SK-N-SH treated with all-trans-retinoic acid at 6 μM for 48 hours (cell line): ENCODE results near the gene THRAP3.

Source experiments
- ATAC-seq: fragments of 200-7000 bp; cut with Tn5 transposase; 3 replicates; pipeline ENCODE4 v1.9.1; 2020; ENCODE audit warnings: mild to moderate bottlenecking, moderate library complexity
- ARNTL ChIP-seq: fragments of 450-650 bp; formaldehyde crosslinking; IDR thresholded peaks from 2 replicates; pipeline ENCODE4 v1.5.0; 2020; ENCODE audit warnings: low read depth, mild to moderate bottlenecking, moderate library complexity, borderline replicate concordance
- BACH2 ChIP-seq: fragments of 250-450 bp; sonication (Bioruptor Pico); IDR thresholded peaks from 2 replicates; pipeline ENCODE4 v1.9.0; 2021; ENCODE audit warnings: mild to moderate bottlenecking, borderline replicate concordance
- CSDC2 ChIP-seq: fragments of 250-450 bp; sonication (Bioruptor Pico); IDR thresholded peaks from 2 replicates; pipeline ENCODE4 v1.5.0; 2020; ENCODE audit warnings: mild to moderate bottlenecking, moderate library complexity
- ESRRG ChIP-seq: fragments of 250-450 bp; sonication (Bioruptor Pico); IDR thresholded peaks from 2 replicates; pipeline ENCODE4 v1.6.1; 2021; ENCODE audit warnings: mild to moderate bottlenecking
- GLIS3 ChIP-seq: fragments of 250-450 bp; sonication (Bioruptor Pico); IDR thresholded peaks from 2 replicates; pipeline ENCODE4 v1.5.0; 2020; ENCODE audit warnings: mild to moderate bottlenecking, moderate library complexity
- ISL1 ChIP-seq: fragments of 250-450 bp; sonication (Bioruptor Pico); IDR thresholded peaks from 2 replicates; pipeline ENCODE4 v2.1.2; 2022; ENCODE audit warnings: mild to moderate bottlenecking, moderate library complexity
- OSR1 ChIP-seq: fragments of 250-450 bp; sonication (Bioruptor Pico); IDR thresholded peaks from 2 replicates; pipeline ENCODE4 v1.8.0; 2022; ENCODE audit warnings: moderate library complexity, mild to moderate bottlenecking, inconsistent platforms
- PPARA ChIP-seq: fragments of 250-450 bp; sonication (Bioruptor Pico); IDR thresholded peaks from 2 replicates; pipeline ENCODE4 v1.5.0; 2020; ENCODE audit warnings: mild to moderate bottlenecking, borderline replicate concordance
- RARB ChIP-seq: fragments of 250-450 bp; sonication (Bioruptor Pico); IDR thresholded peaks from 2 replicates; pipeline ENCODE4 v1.8.0; 2021; ENCODE audit warnings: mild to moderate bottlenecking, moderate library complexity
- SNAI2 ChIP-seq: fragments of 250-450 bp; sonication (Bioruptor Pico); IDR thresholded peaks from 2 replicates; pipeline ENCODE4 v1.5.0; 2020; ENCODE audit warnings: mild to moderate bottlenecking, moderate library complexity
- TCF4 ChIP-seq: fragments of 250-450 bp; sonication (Bioruptor Pico); IDR thresholded peaks from 2 replicates; pipeline ENCODE4 v1.8.0; 2021; ENCODE audit warnings: mild to moderate bottlenecking, moderate library complexity, borderline replicate concordance
- TOX ChIP-seq: fragments of 250-450 bp; sonication (Bioruptor Pico); IDR thresholded peaks from 2 replicates; pipeline ENCODE4 v1.8.0; 2021; ENCODE audit warnings: mild to moderate bottlenecking, moderate library complexity, borderline replicate concordance
- ZC3H10 ChIP-seq: fragments of 250-450 bp; sonication (Bioruptor Pico); IDR thresholded peaks from 2 replicates; pipeline ENCODE4 v1.5.1; 2021; ENCODE audit warnings: mild to moderate bottlenecking, moderate library complexity
- ZFP3 ChIP-seq: fragments of 250-450 bp; sonication (Bioruptor Pico); IDR thresholded peaks from 2 replicates; pipeline ENCODE4 v1.5.0; 2020; ENCODE audit warnings: mild to moderate bottlenecking, moderate library complexity
- ZFP30 ChIP-seq: fragments of 450-650 bp; formaldehyde crosslinking; IDR thresholded peaks from 2 replicates; pipeline ENCODE4 v1.5.0; 2022; ENCODE audit warnings: mild to moderate bottlenecking, moderate library complexity
- ZNF565 ChIP-seq: fragments of 450-650 bp; formaldehyde crosslinking; conservative IDR thresholded peaks from 2 replicates; pipeline ENCODE4 v1.5.0; 2020; ENCODE audit warnings: low read depth, mild to moderate bottlenecking, moderate library complexity
- ZNF70 ChIP-seq: fragments of 450-650 bp; formaldehyde crosslinking; IDR thresholded peaks from 2 replicates; pipeline ENCODE4 v1.5.0; 2020; ENCODE audit warnings: mild to moderate bottlenecking, moderate library complexity
- ZNF8 ChIP-seq: fragments of 450-650 bp; formaldehyde crosslinking; IDR thresholded peaks from 2 replicates; pipeline ENCODE4 v1.5.0; 2020; ENCODE audit warnings: mild to moderate bottlenecking, moderate library complexity
- TF ChIP-seq, protein P1 (sequence below): fragments of 250-450 bp; sonication (Bioruptor Pico); IDR thresholded peaks from 2 replicates; pipeline ENCODE4 v1.8.0; 2020; ENCODE audit warnings: mild to moderate bottlenecking, moderate library complexity, borderline replicate concordance
- TF ChIP-seq, protein P2 (sequence below): fragments of 250-450 bp; sonication (Bioruptor Pico); IDR thresholded peaks from 2 replicates; pipeline ENCODE4 v1.5.1; 2020; ENCODE audit warnings: low read depth, mild to moderate bottlenecking, moderate library complexity
- TF ChIP-seq, protein P3 (sequence below): fragments of 250-450 bp; sonication (Bioruptor Pico); IDR thresholded peaks from 2 replicates; pipeline ENCODE4 v1.8.0; 2021; ENCODE audit warnings: low read depth, mild to moderate bottlenecking, moderate library complexity, borderline replicate concordance
- TF ChIP-seq, protein P4 (sequence below): fragments of 250-450 bp; sonication (Bioruptor Pico); IDR thresholded peaks from 2 replicates; pipeline ENCODE4 v1.5.1; 2021; ENCODE audit warnings: mild to moderate bottlenecking, moderate library complexity
- TF ChIP-seq, protein P5 (sequence below): fragments of 250-450 bp; sonication (Bioruptor Pico); IDR thresholded peaks from 2 replicates; pipeline ENCODE4 v1.5.0; 2020; ENCODE audit warnings: mild to moderate bottlenecking, moderate library complexity

The THRAP3 gene

DNA sequence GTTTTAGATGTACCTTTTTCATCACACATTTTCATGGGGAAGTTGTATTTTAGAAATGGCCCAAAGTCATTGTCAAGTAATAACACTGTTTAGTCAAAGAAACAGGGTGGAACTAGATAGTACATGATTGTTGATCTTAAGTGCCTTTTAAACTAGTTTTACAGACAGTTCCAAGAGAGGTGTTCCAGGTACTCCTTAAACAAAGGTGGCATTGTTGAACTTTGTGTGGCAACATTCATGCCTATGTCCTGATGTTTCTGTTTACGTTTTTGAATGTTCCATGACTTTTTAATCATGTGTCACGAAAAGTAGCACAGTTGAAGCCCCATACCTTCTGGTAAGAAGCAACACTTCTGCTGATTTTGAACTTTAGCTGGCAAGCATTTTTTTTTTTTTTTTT, 72.8 kb downstream of the THRAP3 start (continued):
- TF ChIP-seq, protein P1, sequence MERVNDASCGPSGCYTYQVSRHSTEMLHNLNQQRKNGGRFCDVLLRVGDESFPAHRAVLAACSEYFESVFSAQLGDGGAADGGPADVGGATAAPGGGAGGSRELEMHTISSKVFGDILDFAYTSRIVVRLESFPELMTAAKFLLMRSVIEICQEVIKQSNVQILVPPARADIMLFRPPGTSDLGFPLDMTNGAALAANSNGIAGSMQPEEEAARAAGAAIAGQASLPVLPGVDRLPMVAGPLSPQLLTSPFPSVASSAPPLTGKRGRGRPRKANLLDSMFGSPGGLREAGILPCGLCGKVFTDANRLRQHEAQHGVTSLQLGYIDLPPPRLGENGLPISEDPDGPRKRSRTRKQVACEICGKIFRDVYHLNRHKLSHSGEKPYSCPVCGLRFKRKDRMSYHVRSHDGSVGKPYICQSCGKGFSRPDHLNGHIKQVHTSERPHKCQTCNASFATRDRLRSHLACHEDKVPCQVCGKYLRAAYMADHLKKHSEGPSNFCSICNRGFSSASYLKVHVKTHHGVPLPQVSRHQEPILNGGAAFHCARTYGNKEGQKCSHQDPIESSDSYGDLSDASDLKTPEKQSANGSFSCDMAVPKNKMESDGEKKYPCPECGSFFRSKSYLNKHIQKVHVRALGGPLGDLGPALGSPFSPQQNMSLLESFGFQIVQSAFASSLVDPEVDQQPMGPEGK (CRISPR knock-in tag), result no peak
- TF ChIP-seq RARB (CRISPR knock-in tag) (no peak), SNAI2 (CRISPR knock-in tag) (no peak), TOX (no peak), OSR1 (no peak), TCF4 (CRISPR knock-in tag) (no peak), ZNF70 (CRISPR knock-in tag) (no peak), ZFP30 (CRISPR knock-in tag) (no peak)

DNA sequence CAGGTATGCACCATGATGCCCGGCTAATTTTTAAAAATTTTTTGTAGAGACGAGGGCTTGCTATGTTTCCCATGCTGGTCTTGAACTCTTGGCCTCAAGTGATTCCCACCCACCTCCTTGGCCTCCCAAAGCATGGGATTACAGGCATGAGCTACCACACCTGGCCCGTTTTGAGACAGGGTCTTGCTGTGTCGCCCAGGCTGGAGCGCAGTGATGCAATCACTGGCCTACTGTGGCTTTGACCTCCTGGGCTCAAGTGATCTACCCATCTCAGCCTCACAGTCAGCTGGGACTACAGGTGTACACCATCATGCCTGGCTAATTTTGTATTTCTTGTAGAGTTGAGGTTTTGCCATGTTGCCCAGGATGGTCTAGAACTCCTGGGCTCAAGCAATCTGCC, 74.4 kb downstream of the THRAP3 start:
- no peak for TF ChIP-seq ZNF8 (CRISPR knock-in tag)
- no peak for TF ChIP-seq ZNF70 (CRISPR knock-in tag)
- TF ChIP-seq CSDC2 (CRISPR knock-in tag), result no peak
- no peak for TF ChIP-seq ISL1 (CRISPR knock-in tag)
- no peak for TF ChIP-seq GLIS3
- TF ChIP-seq ZNF565 (CRISPR knock-in tag), result no peak
- no peak for TF ChIP-seq ZFP3
- TF ChIP-seq TOX, result no peak
- TF ChIP-seq, all 23 proteins: peak for 0
- ATAC-seq, result no peak

DNA sequence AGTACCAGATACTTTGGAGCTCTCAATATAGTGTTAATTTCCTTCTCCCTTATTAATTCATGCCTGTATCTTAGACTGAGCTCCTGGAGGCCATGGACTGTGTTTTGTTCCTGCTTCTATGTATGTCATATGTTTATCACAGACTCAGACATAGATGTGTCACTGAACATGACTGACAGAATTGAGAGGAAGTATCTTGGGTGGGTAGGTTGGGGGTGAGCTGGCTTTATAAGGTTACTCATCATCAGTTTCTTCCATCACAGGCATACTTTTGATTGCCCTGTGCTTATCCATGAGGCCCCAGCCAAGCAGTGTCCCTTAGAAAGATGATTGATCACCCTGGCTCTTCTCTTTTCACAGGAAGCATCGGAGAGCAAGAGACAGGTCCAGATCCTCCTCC, 76.3 kb downstream of the THRAP3 start:
- no peak for TF ChIP-seq PPARA (CRISPR knock-in tag)
- no peak for TF ChIP-seq OSR1
- TF ChIP-seq ESRRG, result no peak
- TF ChIP-seq ARNTL, result no peak
- no peak for TF ChIP-seq ISL1 (CRISPR knock-in tag)
- no peak for TF ChIP-seq TOX
- TF ChIP-seq, protein P2, sequence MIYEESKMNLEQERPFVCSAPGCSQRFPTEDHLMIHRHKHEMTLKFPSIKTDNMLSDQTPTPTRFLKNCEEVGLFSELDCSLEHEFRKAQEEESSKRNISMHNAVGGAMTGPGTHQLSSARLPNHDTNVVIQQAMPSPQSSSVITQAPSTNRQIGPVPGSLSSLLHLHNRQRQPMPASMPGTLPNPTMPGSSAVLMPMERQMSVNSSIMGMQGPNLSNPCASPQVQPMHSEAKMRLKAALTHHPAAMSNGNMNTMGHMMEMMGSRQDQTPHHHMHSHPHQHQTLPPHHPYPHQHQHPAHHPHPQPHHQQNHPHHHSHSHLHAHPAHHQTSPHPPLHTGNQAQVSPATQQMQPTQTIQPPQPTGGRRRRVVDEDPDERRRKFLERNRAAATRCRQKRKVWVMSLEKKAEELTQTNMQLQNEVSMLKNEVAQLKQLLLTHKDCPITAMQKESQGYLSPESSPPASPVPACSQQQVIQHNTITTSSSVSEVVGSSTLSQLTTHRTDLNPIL, result no peak
- TF ChIP-seq CSDC2 (CRISPR knock-in tag), result no peak
- TF ChIP-seq BACH2 (CRISPR knock-in tag), result no peak
- no peak for TF ChIP-seq ZNF70 (CRISPR knock-in tag)
- TF ChIP-seq, protein P3, sequence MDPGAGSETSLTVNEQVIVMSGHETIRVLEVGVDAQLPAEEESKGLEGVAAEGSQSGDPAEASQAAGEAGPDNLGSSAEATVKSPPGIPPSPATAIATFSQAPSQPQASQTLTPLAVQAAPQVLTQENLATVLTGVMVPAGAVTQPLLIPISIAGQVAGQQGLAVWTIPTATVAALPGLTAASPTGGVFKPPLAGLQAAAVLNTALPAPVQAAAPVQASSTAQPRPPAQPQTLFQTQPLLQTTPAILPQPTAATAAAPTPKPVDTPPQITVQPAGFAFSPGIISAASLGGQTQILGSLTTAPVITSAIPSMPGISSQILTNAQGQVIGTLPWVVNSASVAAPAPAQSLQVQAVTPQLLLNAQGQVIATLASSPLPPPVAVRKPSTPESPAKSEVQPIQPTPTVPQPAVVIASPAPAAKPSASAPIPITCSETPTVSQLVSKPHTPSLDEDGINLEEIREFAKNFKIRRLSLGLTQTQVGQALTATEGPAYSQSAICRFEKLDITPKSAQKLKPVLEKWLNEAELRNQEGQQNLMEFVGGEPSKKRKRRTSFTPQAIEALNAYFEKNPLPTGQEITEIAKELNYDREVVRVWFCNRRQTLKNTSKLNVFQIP (CRISPR knock-in tag), result no peak
- no peak for TF ChIP-seq RARB (CRISPR knock-in tag)
- no peak for TF ChIP-seq ZFP3
- TF ChIP-seq, protein P4, sequence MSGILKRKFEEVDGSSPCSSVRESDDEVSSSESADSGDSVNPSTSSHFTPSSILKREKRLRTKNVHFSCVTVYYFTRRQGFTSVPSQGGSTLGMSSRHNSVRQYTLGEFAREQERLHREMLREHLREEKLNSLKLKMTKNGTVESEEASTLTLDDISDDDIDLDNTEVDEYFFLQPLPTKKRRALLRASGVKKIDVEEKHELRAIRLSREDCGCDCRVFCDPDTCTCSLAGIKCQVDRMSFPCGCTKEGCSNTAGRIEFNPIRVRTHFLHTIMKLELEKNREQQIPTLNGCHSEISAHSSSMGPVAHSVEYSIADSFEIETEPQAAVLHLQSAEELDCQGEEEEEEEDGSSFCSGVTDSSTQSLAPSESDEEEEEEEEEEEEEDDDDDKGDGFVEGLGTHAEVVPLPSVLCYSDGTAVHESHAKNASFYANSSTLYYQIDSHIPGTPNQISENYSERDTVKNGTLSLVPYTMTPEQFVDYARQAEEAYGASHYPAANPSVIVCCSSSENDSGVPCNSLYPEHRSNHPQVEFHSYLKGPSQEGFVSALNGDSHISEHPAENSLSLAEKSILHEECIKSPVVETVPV (CRISPR knock-in tag), result no peak
- TF ChIP-seq ZC3H10 (CRISPR knock-in tag), result no peak
- TF ChIP-seq, protein P1 (CRISPR knock-in tag), result no peak
- TF ChIP-seq, protein P5, sequence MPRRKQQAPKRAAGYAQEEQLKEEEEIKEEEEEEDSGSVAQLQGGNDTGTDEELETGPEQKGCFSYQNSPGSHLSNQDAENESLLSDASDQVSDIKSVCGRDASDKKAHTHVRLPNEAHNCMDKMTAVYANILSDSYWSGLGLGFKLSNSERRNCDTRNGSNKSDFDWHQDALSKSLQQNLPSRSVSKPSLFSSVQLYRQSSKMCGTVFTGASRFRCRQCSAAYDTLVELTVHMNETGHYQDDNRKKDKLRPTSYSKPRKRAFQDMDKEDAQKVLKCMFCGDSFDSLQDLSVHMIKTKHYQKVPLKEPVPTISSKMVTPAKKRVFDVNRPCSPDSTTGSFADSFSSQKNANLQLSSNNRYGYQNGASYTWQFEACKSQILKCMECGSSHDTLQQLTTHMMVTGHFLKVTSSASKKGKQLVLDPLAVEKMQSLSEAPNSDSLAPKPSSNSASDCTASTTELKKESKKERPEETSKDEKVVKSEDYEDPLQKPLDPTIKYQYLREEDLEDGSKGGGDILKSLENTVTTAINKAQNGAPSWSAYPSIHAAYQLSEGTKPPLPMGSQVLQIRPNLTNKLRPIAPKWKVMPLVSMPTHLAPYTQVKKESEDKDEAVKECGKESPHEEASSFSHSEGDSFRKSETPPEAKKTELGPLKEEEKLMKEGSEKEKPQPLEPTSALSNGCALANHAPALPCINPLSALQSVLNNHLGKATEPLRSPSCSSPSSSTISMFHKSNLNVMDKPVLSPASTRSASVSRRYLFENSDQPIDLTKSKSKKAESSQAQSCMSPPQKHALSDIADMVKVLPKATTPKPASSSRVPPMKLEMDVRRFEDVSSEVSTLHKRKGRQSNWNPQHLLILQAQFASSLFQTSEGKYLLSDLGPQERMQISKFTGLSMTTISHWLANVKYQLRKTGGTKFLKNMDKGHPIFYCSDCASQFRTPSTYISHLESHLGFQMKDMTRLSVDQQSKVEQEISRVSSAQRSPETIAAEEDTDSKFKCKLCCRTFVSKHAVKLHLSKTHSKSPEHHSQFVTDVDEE (CRISPR knock-in tag), result no peak
- ATAC-seq, result no peak
